ENCODE measurements around the gene A3GALT2.

A3GALT2 gene

DNA sequence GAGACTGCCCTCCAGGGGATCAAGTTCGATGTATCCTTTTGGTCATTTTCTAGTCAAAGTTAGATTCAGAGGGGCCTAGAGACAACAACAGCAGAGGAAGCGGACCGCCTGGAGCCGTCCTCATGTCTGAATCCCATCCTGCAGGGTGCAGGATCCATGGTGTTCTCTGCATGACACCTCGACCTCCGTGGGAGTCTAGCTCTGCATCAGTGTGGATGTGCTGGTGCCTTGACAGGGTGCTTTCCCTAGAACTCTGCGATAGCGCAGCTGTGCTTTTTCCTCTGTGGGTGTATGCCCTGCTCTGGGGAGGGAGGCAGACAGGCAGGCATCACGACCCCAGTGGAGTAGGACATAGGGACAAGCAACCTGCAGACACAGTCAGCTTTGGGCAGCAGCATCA lies 48.2 kb upstream of the A3GALT2 start:
- Histone ChIP-seq H3K79me2 (ENCODE audit: control insufficient read depth, low read length) (no peaks in the 10 kb centered on the region), H4K20me1 (ENCODE audit: control insufficient read depth, insufficient read depth, low read depth, low read length) (no peaks in the 10 kb centered on the region), H3K27ac (ENCODE audit: low read depth, low read length) (no peak overlapping the region), H3F3A (ENCODE audit: control insufficient read depth, insufficient read depth) (no peaks in the 10 kb centered on the region), H3K27me3 (ENCODE audit: control insufficient read depth, low read length) (no peaks in the 10 kb centered on the region), H3K4me2 (ENCODE audit: low read length) (no peak overlapping the region), H3K4me1 (ENCODE audit: control insufficient read depth, low read length) (no peaks in the 10 kb centered on the region; the same call in 1 of the 2 replicates), H3K4me3 (ENCODE audit: low read length) (no peak overlapping the region), H3K9me2 (replicated peaks; ENCODE audit: control insufficient read depth, low read length) (no peaks in the 10 kb centered on the region), H3K36me3 (ENCODE audit: control insufficient read depth, low read length) (no peaks in the 10 kb centered on the region), H3K9me3 (ENCODE audit: control insufficient read depth, insufficient read depth, low read length) (no peaks in the 10 kb centered on the region)
- no peak for TF ChIP-seq EZH2phosphoT487 (IDR thresholded peaks at IDR 0.05; ENCODE audit: borderline replicate concordance, low read length)
- TF ChIP-seq, protein P1, sequence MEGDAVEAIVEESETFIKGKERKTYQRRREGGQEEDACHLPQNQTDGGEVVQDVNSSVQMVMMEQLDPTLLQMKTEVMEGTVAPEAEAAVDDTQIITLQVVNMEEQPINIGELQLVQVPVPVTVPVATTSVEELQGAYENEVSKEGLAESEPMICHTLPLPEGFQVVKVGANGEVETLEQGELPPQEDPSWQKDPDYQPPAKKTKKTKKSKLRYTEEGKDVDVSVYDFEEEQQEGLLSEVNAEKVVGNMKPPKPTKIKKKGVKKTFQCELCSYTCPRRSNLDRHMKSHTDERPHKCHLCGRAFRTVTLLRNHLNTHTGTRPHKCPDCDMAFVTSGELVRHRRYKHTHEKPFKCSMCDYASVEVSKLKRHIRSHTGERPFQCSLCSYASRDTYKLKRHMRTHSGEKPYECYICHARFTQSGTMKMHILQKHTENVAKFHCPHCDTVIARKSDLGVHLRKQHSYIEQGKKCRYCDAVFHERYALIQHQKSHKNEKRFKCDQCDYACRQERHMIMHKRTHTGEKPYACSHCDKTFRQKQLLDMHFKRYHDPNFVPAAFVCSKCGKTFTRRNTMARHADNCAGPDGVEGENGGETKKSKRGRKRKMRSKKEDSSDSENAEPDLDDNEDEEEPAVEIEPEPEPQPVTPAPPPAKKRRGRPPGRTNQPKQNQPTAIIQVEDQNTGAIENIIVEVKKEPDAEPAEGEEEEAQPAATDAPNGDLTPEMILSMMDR (IDR thresholded peaks at IDR 0.05; ENCODE audit: low read depth, low read length, poor library complexity, severe bottlenecking) = no peak

DNA sequence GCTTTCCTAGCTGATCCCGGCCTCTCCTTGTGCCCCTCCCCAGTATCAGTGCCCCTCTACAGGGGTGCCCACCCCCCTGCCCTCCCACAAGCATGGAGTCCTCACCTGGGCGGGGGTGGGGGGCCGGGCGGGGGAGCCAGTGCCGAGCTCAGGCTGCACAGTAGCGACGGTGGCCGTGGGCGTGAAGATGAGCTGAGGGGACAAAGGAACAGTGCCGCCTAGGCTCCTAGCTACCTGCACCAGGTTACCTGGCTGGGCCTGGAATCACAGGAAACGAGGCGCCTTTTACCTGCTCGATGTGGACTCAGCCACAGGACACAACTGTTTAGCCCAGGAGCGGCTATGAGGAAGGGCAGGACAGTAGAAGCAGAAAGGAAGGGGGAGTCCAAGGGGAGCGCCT lies 47.5 kb upstream of the A3GALT2 start:
- H3K27ac ChIP-seq (ENCODE audit: low read depth, low read length) = no peak overlapping the region
- H3K9me3 ChIP-seq (ENCODE audit: control insufficient read depth, insufficient read depth, low read length) = no peaks in the 10 kb centered on the region
- H3K36me3 ChIP-seq (ENCODE audit: control insufficient read depth, low read length) = no peaks in the 10 kb centered on the region
- H3K27me3 ChIP-seq (ENCODE audit: control insufficient read depth, low read length) = no peaks in the 10 kb centered on the region
- H3K4me2 ChIP-seq (ENCODE audit: low read length) = no peak overlapping the region
- H3K4me3 ChIP-seq (ENCODE audit: low read length) = no peak overlapping the region
- no peaks in the 10 kb centered on the region for H3F3A ChIP-seq (ENCODE audit: control insufficient read depth, insufficient read depth)
- no peaks in the 10 kb centered on the region for H3K9me2 ChIP-seq (replicated peaks; ENCODE audit: control insufficient read depth, low read length)
- H3K4me1 ChIP-seq (ENCODE audit: control insufficient read depth, low read length) = no peaks in the 10 kb centered on the region; the same call in 1 of the 2 replicates
- TF ChIP-seq, protein P1 (IDR thresholded peaks at IDR 0.05; ENCODE audit: low read depth, low read length, poor library complexity, severe bottlenecking) = no peak
- TF ChIP-seq EZH2phosphoT487 (IDR thresholded peaks at IDR 0.05; ENCODE audit: borderline replicate concordance, low read length) = no peak
- H4K20me1 ChIP-seq (ENCODE audit: control insufficient read depth, insufficient read depth, low read depth, low read length) = no peaks in the 10 kb centered on the region
- no peaks in the 10 kb centered on the region for H3K79me2 ChIP-seq (ENCODE audit: control insufficient read depth, low read length)

DNA sequence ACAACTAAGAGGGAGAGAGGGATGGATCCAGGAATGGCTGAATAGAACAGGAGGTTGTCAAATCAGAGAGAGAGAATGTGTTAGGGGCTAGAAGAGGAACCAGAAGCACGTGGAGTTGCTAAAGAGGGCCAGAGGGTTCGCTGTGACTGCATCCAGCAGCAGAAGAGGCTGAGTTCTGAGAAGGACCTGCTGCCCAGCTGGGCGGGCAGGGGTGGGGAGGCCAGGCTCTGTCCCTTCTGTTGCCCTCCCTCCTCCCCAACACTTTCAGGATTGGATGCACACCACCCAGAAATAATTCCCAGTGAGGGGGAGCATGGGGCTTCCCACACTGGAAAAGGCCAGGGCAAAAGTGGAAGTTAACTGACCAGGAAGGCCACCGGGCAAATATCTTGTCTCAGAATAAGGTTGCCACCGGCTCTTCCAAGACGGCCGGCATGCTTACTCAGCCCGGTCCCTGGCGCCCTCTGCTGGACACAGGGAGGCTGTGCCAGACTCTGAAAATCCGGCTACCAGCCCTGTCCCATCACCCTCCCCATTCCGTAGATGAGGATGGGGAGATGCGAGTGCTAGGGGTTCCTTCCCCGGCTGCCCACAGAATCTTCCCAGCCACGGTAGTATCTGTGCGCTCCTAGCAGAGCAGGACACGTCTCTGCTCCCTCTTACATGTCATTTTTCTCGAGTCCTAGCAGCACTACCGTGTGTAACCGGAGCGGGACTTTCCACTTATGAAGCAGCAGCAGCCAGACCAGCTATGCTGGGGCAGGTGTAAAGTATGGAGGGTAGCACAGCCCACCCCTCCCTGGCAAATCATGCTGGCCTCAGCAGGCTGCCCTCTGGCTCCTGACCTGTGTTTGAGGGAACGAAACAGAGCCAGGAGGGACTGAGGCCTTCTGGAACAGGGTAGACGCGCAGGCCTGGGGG lies 46.8 kb upstream of the A3GALT2 start:
- H3K27ac ChIP-seq (ENCODE audit: low read depth, low read length) = no peak overlapping the region
- no peak overlapping the region for H3K4me2 ChIP-seq (ENCODE audit: low read length)
- TF ChIP-seq, protein P1 (IDR thresholded peaks at IDR 0.05; ENCODE audit: low read depth, low read length, poor library complexity, severe bottlenecking) = peak; percentile 93
- TF ChIP-seq EZH2phosphoT487 (IDR thresholded peaks at IDR 0.05; ENCODE audit: borderline replicate concordance, low read length) = no peak
- H3K4me1 ChIP-seq (ENCODE audit: control insufficient read depth, low read length) = no peaks in the 10 kb centered on the region; the same call in 1 of the 2 replicates
- H3K79me2 ChIP-seq (ENCODE audit: control insufficient read depth, low read length) = no peaks in the 10 kb centered on the region
- no peaks in the 10 kb centered on the region for H3K36me3 ChIP-seq (ENCODE audit: control insufficient read depth, low read length)
- no peaks in the 10 kb centered on the region for H3K9me2 ChIP-seq (replicated peaks; ENCODE audit: control insufficient read depth, low read length)
- H3F3A ChIP-seq (ENCODE audit: control insufficient read depth, insufficient read depth) = no peaks in the 10 kb centered on the region
- H3K9me3 ChIP-seq (ENCODE audit: control insufficient read depth, insufficient read depth, low read length) = no peaks in the 10 kb centered on the region
- H3K27me3 ChIP-seq (ENCODE audit: control insufficient read depth, low read length) = no peaks in the 10 kb centered on the region
- H4K20me1 ChIP-seq (ENCODE audit: control insufficient read depth, insufficient read depth, low read depth, low read length) = no peaks in the 10 kb centered on the region
- no peak overlapping the region for H3K4me3 ChIP-seq (ENCODE audit: low read length)
